ENCODE data around the gene RFPL4A.

RFPL4A gene

DNA sequence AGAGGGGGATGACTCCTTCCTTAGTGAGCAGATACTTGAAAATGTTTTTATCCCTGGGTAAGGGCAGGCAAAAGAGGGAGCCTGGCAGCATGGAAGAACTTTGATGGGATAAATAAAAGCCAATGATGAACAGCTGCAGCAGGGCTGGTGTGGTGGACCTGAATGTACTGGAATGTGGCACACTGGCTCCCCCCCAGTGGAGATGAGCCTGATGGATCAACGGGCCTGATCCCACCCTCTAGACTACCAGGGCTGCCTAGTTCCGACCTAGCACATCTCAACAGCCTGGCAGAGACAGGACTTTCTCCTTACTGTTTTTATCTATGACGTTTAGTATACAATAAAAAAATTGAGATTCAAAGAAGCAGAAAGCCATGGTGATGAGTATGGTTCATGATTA, 52.4 kb downstream of the RFPL4A start:
- TF ChIP-seq, protein P1, sequence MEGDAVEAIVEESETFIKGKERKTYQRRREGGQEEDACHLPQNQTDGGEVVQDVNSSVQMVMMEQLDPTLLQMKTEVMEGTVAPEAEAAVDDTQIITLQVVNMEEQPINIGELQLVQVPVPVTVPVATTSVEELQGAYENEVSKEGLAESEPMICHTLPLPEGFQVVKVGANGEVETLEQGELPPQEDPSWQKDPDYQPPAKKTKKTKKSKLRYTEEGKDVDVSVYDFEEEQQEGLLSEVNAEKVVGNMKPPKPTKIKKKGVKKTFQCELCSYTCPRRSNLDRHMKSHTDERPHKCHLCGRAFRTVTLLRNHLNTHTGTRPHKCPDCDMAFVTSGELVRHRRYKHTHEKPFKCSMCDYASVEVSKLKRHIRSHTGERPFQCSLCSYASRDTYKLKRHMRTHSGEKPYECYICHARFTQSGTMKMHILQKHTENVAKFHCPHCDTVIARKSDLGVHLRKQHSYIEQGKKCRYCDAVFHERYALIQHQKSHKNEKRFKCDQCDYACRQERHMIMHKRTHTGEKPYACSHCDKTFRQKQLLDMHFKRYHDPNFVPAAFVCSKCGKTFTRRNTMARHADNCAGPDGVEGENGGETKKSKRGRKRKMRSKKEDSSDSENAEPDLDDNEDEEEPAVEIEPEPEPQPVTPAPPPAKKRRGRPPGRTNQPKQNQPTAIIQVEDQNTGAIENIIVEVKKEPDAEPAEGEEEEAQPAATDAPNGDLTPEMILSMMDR (IDR thresholded peaks at IDR 0.05; ENCODE audit: low read depth, low read length) = no peak
- no peak for DNase-seq (ENCODE audit: low read depth in 2 of 2)
- no peak overlapping the region for H3K4me3 ChIP-seq (replicated peaks in 1 of 2; ENCODE audit: low read depth in 2 of 2, low read length in 2 of 2)

DNA sequence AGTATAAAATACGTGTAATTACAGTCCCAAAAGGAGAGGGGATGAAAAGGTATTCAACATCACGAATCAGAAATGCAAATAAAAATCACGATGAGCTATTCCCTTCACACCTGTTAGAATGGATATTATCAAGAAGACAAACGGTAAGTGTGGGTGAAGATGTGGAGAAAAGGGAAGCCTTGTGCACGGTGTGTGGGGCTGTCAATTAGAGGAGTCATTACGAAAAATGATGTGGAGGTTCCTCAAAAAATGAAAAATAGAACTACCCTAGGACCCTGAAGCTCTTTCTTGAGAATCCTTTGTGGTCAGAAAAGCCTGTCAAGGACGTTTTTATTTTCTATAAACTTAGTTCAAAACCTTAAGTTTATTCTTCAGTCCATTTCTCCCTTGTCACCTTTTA, 53.6 kb downstream of the RFPL4A start:
- no peak for DNase-seq (ENCODE audit: low read depth in 2 of 2)
- TF ChIP-seq, protein P1 (IDR thresholded peaks at IDR 0.05; ENCODE audit: low read depth, low read length) = no peak
- no peak overlapping the region for H3K4me3 ChIP-seq (replicated peaks in 1 of 2; ENCODE audit: low read depth in 2 of 2, low read length in 2 of 2)

All from cardiac fibroblast (primary cell).